Transverse colon (tissue), 4 donors: Measurements from ENCODE around the gene KMT2C. TPM values are rescaled to one million over a fixed set of nuclear protein-coding genes. Genes with fewer than 3 reads are reported as not detected.
"Not testable (repeated sequence)": the region's sequence is repeated elsewhere in the genome, so short reads cannot be mapped to it uniquely, and the experiment has no call there.

Source experiments
- DNase-seq: peaks from one replicate; pipeline ENCODE4 v3.0.0-alpha.2; 2019
- H3K27ac ChIP-seq, 4 donors: fragments of 200-600 bp; sonication (generic); 2 replicates each; pipeline ENCODE4 v1.5.1; 2016 to 2018; ENCODE audit warnings: inconsistent platforms in 4 of 4
- H3K27me3 ChIP-seq: fragments of 200-600 bp; sonication (generic); 2 replicates; pipeline ENCODE4 v1.5.1; 2017; ENCODE audit warnings: inconsistent platforms
- H3K36me3 ChIP-seq, 4 donors: fragments of 200-600 bp; sonication (generic); 2 replicates each; pipeline ENCODE4 v1.5.1; 2017 to 2019; ENCODE audit warnings: inconsistent platforms in 4 of 4
- H3K4me1 ChIP-seq, 4 donors: fragments of 200-600 bp; sonication (generic); 2 replicates each; pipeline ENCODE4 v1.5.1; 2017 to 2020; ENCODE audit warnings: inconsistent platforms in 4 of 4
- H3K4me3 ChIP-seq, 4 donors: fragments of 200-600 bp; sonication (generic); 1 replicate in 1 of 4; 2 replicates in 3 of 4; pipeline versions ENCODE4 v1.5.1 to v1.6.1; 2017 to 2019; ENCODE audit warnings: inconsistent platforms in 4 of 4
- H3K9me3 ChIP-seq, 2 donors: fragments of 200-600 bp; sonication (generic); 2 replicates each; pipeline ENCODE4 v1.5.1; 2017 to 2019; ENCODE audit warnings: inconsistent platforms in 2 of 2
- EP300 ChIP-seq: sonication (generic); formaldehyde crosslinking; IDR thresholded peaks from one replicate; pipeline ENCODE4 v1.6.1; 2017; ENCODE audit warnings: antibody characterized with exemption, low read depth
- POLR2A ChIP-seq: fragments of 450-650 bp; IDR thresholded peaks from one replicate; pipeline ENCODE4 v1.6.1; 2016; ENCODE audit warnings: antibody characterized with exemption, mild to moderate bottlenecking, moderate library complexity
- POLR2AphosphoS5 ChIP-seq, 3 donors: sonication (generic); formaldehyde crosslinking; IDR thresholded peaks; one replicate each; pipeline ENCODE4 v1.6.1; 2016; ENCODE audit warnings: antibody characterized with exemption in 3 of 3
- WGBS, 2 donors: methylation state at CpG; one replicate each; pipeline ENCODE4 v1.1.5; 2018; ENCODE audit warnings: low coverage in 1 of 2; 5-methylcytosine and 5-hydroxymethylcytosine counted together
- in situ Hi-C, 4 donors: fragments of 200-750 bp; cut with MboI; loops; one replicate each; pipeline versions ENCODE4 v1.15.0 to v1.15.1; 2017; ENCODE audit warnings: low sequenced_read_pairs in 3 of 4, low pct_ligation_motif_present in 1 of 4, low pct_unique_long_range_greater_than_20kb in 1 of 4
- intact Hi-C: fragments of 100-400 bp; cut with DNase I; formaldehyde crosslinking; loops from one replicate; pipeline ENCODE4 v1.15.1; 2023; ENCODE audit warnings: low total_unique reads
- total RNA-seq, 4 donors: library from RNA; depleted of rRNA; stranded (reverse); fragments of >200 nt; gene quantifications; one replicate each; pipeline ENCODE4 v1.1.0, GENCODE V29; 2016
- TF ChIP-seq, protein P1 (sequence below), 5 experiments: fragments of 200-600 bp in 3 of 5; fragments of 450-650 bp in 2 of 5; sonication (generic) in 3 of 5; IDR thresholded peaks; 1 replicate in 2 of 5; 2 replicates in 3 of 5; pipeline ENCODE4 v1.5.1; 2016 to 2017; ENCODE audit warnings: antibody characterized with exemption in 5 of 5, inconsistent platforms in 3 of 5, mild to moderate bottlenecking in 2 of 5, moderate library complexity in 1 of 5

Gene KMT2C
- total RNA-seq, 4 donors from 2014 or later = 72.6 to 99.5 (median 83.8) TPM

DNA sequence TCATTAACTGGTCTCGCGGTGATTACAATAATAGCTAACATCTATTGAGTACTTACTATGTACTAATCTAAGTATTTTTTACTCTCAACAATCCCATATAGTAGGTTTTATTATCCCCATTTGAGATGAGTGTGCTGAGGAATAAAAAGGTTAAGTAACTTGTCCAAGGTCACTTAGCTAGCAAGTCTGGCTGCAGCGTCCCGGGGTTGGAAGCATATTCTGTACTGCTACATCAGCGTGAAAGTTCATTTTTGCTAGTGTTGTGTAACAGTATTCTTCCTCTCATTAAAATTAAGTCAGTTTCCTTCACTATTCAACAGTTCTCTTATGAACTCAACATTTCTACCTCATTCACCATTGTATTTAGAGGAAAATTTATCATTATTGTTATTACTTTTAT, 199.5 kb downstream of the KMT2C start:
- H3K36me3 ChIP-seq = peaks cover 0 to 11% (median 2%) of the 10 kb centered on the region in 4 donors
- H3K4me3 ChIP-seq, DNase-seq, H3K27ac ChIP-seq, H3K9me3 ChIP-seq, H3K4me1 ChIP-seq, in situ Hi-C loops, H3K27me3 ChIP-seq, intact Hi-C loops: not testable (repeated sequence)
- WGBS, 2 donors = 96 to 97% methylated on average over 5 of the region's 5 CpGs

DNA sequence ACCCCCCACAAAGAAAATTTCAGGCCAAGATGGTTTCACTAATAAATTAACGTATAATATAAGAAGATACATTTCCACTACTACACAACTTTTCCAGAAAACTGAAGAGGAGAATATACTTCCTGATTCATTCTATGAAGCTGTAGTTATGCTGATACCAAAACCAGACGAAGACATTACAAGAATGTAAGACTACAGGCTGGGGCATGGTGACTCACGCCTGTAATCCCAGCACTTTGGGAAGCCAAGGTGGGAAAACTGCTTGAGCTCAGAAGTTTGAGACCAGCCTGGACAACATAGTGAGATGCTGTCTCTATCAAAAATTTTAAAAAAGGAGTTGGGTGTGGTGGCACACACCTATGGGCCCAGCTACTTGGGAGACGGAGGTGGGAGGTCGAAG, 201.4 kb downstream of the KMT2C start:
- 93 to 95% methylated on average over 5 of the region's 5 CpGs for WGBS, 2 donors
- H3K4me1 ChIP-seq, in situ Hi-C loops, DNase-seq, H3K27ac ChIP-seq, H3K27me3 ChIP-seq, H3K9me3 ChIP-seq, H3K4me3 ChIP-seq, intact Hi-C loops: not testable (repeated sequence)
- H3K36me3 ChIP-seq = peaks cover 0 to 11% (median 4%) of the 10 kb centered on the region in 4 donors

DNA sequence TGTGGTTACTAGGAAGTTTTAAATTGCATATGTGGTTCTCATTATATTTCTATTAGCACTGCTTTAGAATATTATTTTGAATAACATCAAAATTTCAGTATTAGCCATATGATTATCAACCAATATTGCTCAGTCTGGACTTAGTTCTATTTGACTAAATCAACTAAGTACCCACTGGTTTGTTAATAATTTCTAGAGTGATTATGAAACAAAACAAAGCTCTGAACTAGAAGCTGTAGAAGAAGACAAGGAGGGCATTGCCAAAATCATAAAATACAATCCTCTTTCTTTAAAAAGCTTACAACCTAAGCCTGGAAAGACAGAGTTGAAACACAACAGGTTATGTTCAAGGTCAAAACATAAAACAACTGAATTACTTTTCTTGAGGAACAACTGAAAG, 204.7 kb downstream of the KMT2C start:
- Histone ChIP-seq H3K36me3 (peaks cover 0 to 11% (median 5%) of the 10 kb centered on the region in 4 donors), H3K27me3 (no peaks in the 10 kb centered on the region), H3K4me1 (no peaks in the 10 kb centered on the region), H3K4me3 (no peak overlapping the region), H3K9me3 (no peaks in the 10 kb centered on the region), H3K27ac (no peak overlapping the region)
- intact Hi-C loops (no loop called here), in situ Hi-C loops (no loop called here)
- DNase-seq = no peak
- TF ChIP-seq, protein P1, sequence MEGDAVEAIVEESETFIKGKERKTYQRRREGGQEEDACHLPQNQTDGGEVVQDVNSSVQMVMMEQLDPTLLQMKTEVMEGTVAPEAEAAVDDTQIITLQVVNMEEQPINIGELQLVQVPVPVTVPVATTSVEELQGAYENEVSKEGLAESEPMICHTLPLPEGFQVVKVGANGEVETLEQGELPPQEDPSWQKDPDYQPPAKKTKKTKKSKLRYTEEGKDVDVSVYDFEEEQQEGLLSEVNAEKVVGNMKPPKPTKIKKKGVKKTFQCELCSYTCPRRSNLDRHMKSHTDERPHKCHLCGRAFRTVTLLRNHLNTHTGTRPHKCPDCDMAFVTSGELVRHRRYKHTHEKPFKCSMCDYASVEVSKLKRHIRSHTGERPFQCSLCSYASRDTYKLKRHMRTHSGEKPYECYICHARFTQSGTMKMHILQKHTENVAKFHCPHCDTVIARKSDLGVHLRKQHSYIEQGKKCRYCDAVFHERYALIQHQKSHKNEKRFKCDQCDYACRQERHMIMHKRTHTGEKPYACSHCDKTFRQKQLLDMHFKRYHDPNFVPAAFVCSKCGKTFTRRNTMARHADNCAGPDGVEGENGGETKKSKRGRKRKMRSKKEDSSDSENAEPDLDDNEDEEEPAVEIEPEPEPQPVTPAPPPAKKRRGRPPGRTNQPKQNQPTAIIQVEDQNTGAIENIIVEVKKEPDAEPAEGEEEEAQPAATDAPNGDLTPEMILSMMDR (IDR thresholded peaks at IDR 0.05) = no peak
- no peak for TF ChIP-seq POLR2AphosphoS5 (IDR thresholded peaks at IDR 0.05)
- no peak for TF ChIP-seq EP300
- TF ChIP-seq POLR2A = no peak

DNA sequence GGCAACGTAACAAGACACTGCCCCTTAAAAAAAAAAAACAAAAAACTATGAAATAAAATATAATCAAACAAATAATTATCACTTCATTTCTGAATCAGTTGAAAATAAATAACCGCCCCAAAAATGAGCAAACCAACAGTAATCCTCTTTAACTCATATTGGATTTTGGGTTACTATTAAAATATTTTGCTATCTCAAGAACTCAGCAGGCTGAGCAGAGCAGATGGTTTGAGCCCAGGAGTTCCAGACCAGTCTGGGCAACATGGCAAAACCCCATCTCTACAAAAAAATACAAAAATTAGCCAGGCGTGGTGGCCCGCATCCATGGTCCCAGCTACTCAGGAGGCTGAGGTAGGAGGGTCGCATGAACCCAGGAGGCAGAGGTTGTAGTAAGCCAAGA, 216.2 kb downstream of the KMT2C start:
- WGBS, 2 donors = 97 to 100% methylated on average over 4 to 5 of the region's 5 CpGs
- in situ Hi-C loops, DNase-seq: not testable (repeated sequence)

DNA sequence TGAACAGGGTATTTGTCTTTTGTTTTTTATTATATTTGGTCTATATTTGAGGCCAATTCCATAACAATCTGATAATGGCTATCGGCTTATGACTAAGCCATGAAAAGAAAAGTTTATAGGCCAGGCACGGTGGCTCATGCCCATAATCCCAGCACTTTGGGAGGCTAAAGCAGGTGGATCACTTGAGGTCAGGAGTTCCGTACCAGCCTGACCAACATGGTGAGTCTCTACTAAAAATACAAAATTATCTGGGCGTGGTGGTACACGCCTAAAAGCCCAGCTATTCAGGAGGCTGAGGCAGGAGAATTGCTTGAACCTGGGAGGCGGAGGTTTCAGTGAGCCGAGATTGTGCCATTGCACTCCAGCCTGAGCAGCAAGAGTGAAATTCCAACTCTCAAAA, 227.0 kb downstream of the KMT2C start:
- H3K4me1 ChIP-seq, in situ Hi-C loops, H3K9me3 ChIP-seq, DNase-seq, H3K27ac ChIP-seq, H3K27me3 ChIP-seq, intact Hi-C loops, H3K4me3 ChIP-seq: not testable (repeated sequence)
- H3K36me3 ChIP-seq = peaks cover 0 to 14% (median 0%) of the 10 kb centered on the region in 4 donors
- WGBS, 2 donors = 93 to 100% methylated on average over 2 to 7 of the region's 7 CpGs

More for the DNA sequence above, 216.2 kb downstream of the KMT2C start:
- H3K4me3 ChIP-seq, H3K27ac ChIP-seq, H3K27me3 ChIP-seq, H3K9me3 ChIP-seq, intact Hi-C loops, H3K4me1 ChIP-seq: not testable (repeated sequence)
- H3K36me3 ChIP-seq = peaks cover 0 to 40% (median 10%) of the 10 kb centered on the region in 4 donors

DNA sequence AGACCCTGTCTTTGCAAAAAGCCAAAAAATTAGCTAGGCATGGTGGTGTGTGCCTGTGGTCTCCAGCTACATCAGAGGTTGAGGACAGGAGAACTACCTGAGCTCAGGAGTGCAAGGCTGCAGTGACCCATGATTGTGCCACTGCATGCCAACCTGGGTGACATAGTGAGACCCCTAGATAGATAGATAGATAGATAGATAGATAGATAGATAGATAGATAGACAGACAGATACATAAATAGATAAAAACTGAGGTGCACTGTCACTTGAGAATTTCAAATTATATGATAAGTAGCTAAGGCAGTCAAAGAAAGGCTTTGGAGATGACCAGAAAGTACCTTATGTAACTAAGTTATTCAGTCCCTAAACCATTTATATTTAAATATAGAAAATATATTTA, 231.4 kb downstream of the KMT2C start:
- H3K4me1 ChIP-seq, H3K27ac ChIP-seq, in situ Hi-C loops, H3K27me3 ChIP-seq, H3K4me3 ChIP-seq, intact Hi-C loops, H3K9me3 ChIP-seq, DNase-seq: not testable (repeated sequence)
- H3K36me3 ChIP-seq = peaks cover 0 to 25% (median 6%) of the 10 kb centered on the region in 4 donors

DNA sequence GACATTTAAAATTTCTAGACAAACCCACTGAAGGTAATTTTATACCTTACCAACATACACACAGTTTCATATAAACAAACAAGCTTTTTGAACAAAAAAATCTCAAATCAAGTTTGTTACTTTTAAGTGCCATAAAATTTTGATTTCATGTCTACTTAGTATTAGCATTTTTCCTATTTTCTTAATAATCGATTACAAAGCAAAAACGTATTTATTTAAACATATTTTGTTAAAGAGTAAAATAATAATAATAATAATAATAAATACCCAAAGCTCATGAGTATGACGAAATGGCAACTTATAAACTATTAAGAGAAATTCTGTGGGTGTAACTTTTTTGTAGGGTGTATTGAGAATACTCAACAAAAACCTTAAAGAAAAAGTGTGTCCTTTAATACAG, 232.7 kb downstream of the KMT2C start:
- Histone ChIP-seq H3K36me3 (peaks cover 0 to 25% (median 8%) of the 10 kb centered on the region in 4 donors), H3K4me3 (no peak overlapping the region), H3K9me3 (no peaks in the 10 kb centered on the region), H3K27me3 (no peaks in the 10 kb centered on the region), H3K27ac (no peak overlapping the region), H3K4me1 (no peaks in the 10 kb centered on the region)
- intact Hi-C loops = no loop called here
- TF ChIP-seq POLR2A = no peak
- no peak for TF ChIP-seq POLR2AphosphoS5 (IDR thresholded peaks at IDR 0.05)
- no peak for TF ChIP-seq EP300
- TF ChIP-seq, protein P1 (IDR thresholded peaks at IDR 0.05) = no peak
- WGBS, 2 donors = 86 to 93% methylated on average over 3 of the region's 3 CpGs
- in situ Hi-C loops = no loop called here
- DNase-seq = no peak
